ENCODE measurements around the gene CYGB.

GRCh38 chr17:76496464-76496863 lies 41.0 kb downstream of the CYGB start:
- TF ChIP-seq CTCF (IDR thresholded peaks at IDR 0.05) (no peak), POLR2A (IDR thresholded peaks at IDR 0.05) (no peak)
